BJ (cell line): ENCODE results near the gene DUSP12. TPM values are rescaled to one million over a fixed set of nuclear protein-coding genes. Genes with fewer than 3 reads are reported as not detected.
"Not testable (repeated sequence)": the region's sequence is repeated elsewhere in the genome, so short reads cannot be mapped to it uniquely, and the experiment has no call there.

ENCODE experiments used
- CTCF ChIA-PET: fragments of 350-600 bp; formaldehyde crosslinking; extraction: SDS; loops from one replicate; lab custom pipeline; 2021; ENCODE audit warnings: antibody characterized with exemption, inconsistent platforms; lab: Yijun Ruan, JAX
- POLR2A ChIA-PET: fragments of 300-600 bp; sonication (Branson Sonifier 250); formaldehyde crosslinking; extraction: SDS; loops from one replicate; lab custom pipeline; 2021; ENCODE audit warnings: antibody characterized with exemption; lab: Charles Lee
- DNase-seq: peaks from one replicate; pipeline ENCODE4 v3.0.0-alpha.2; 2011; ENCODE audit warnings: low read depth
- H3K27me3 ChIP-seq: 2 replicates; pipeline ENCODE4 v1.6.0; 2011; ENCODE audit warnings: low read length; ENCODE audit not compliant: control insufficient read depth, insufficient read depth
- H3K36me3 ChIP-seq: 2 replicates; pipeline ENCODE4 v1.5.1; 2011; ENCODE audit warnings: low read length; ENCODE audit not compliant: control insufficient read depth, insufficient read depth
- H3K4me3 ChIP-seq: 2 replicates; pipeline ENCODE4 v1.5.1; 2011; ENCODE audit warnings: low read depth, mild to moderate bottlenecking, control low read depth, low read length
- CTCF ChIP-seq: IDR thresholded peaks from 2 replicates; pipeline ENCODE4 v1.5.1; 2011; ENCODE audit warnings: low read depth, mild to moderate bottlenecking, control low read depth, inconsistent platforms, low read length, moderate library complexity; ENCODE audit not compliant: insufficient read depth
- polyA plus RNA-seq: library from polyadenylated mRNA; depleted of rRNA; stranded (reverse); fragments of >200 nt; gene quantifications from 2 replicates; pipeline ENCODE4 v1.2.3, GENCODE V29; 2011

DUSP12 gene
- polyA plus RNA-seq, 1 experiment: 28.1 TPM

GRCh38 chr1:161768461-161768860 lies 18.9 kb downstream of the DUSP12 start:
- Histone ChIP-seq H3K27me3 (no peaks in the 10 kb centered on the region), H3K4me3 (no peak overlapping the region), H3K36me3 (no peaks in the 10 kb centered on the region)
- ChIA-PET CTCF (no interaction called here), POLR2A (no interaction called here)
- no peak for DNase-seq
- TF ChIP-seq CTCF: no peak

- no peaks in the 10 kb centered on the region for H3K36me3 ChIP-seq
- ChIA-PET CTCF (no interaction called here), POLR2A (no interaction called here)
- no peak overlapping the region for H3K4me3 ChIP-seq
- H3K27me3 ChIP-seq: no peaks in the 10 kb centered on the region
- no peak for TF ChIP-seq CTCF
- no peak for DNase-seq
Observed at GRCh38 chr1:161768986-161769672, 19.5 kb downstream of the DUSP12 start.

GRCh38 chr1:161769673-161770045 lies 20.1 kb downstream of the DUSP12 start:
- H3K36me3 ChIP-seq, H3K27me3 ChIP-seq, H3K4me3 ChIP-seq, POLR2A ChIA-PET, DNase-seq, CTCF ChIA-PET: not testable (repeated sequence)

- H3K4me3 ChIP-seq: no peak overlapping the region
- POLR2A ChIA-PET: no interaction called here
- H3K36me3 ChIP-seq: no peaks in the 10 kb centered on the region
- DNase-seq: no peak
- no peaks in the 10 kb centered on the region for H3K27me3 ChIP-seq
- TF ChIP-seq CTCF: no peak
- CTCF ChIA-PET: no interaction called here
Observed at GRCh38 chr1:161770250-161770649, 20.7 kb downstream of the DUSP12 start.

- ChIA-PET POLR2A (no interaction called here), CTCF (interaction anchor here (0.6 to 2.6 kb wide), 2 partner anchors 14 to 30 kb away, joined by 3 to 6 read pairs; no protein-coding TSS in a partner anchor)
- no peak for TF ChIP-seq CTCF
- H3K27me3 ChIP-seq: no peaks in the 10 kb centered on the region
- H3K36me3 ChIP-seq: no peaks in the 10 kb centered on the region
- no peak overlapping the region for H3K4me3 ChIP-seq
- DNase-seq: no peak
Observed at GRCh38 chr1:161771161-161771560, 21.6 kb downstream of the DUSP12 start.

GRCh38 chr1:161771973-161772372 lies 22.4 kb downstream of the DUSP12 start:
- no peak for DNase-seq
- Histone ChIP-seq H3K36me3 (no peaks in the 10 kb centered on the region), H3K27me3 (no peaks in the 10 kb centered on the region), H3K4me3 (no peak overlapping the region)
- no peak for TF ChIP-seq CTCF
- CTCF ChIA-PET: interaction anchor here (0.7 to 2.6 kb wide), 2 partner anchors 13 to 265 kb away, joined by 3 to 6 read pairs; no protein-coding TSS in a partner anchor
- POLR2A ChIA-PET: no interaction called here
